GF-D8 (cell line): Measurements from ENCODE around the gene ACSS1.

ENCODE experiments used
- DNase-seq: peaks from one replicate; lab custom pipeline; 2025; lab: John Stamatoyannopoulos, UW

Gene ACSS1

DNA sequence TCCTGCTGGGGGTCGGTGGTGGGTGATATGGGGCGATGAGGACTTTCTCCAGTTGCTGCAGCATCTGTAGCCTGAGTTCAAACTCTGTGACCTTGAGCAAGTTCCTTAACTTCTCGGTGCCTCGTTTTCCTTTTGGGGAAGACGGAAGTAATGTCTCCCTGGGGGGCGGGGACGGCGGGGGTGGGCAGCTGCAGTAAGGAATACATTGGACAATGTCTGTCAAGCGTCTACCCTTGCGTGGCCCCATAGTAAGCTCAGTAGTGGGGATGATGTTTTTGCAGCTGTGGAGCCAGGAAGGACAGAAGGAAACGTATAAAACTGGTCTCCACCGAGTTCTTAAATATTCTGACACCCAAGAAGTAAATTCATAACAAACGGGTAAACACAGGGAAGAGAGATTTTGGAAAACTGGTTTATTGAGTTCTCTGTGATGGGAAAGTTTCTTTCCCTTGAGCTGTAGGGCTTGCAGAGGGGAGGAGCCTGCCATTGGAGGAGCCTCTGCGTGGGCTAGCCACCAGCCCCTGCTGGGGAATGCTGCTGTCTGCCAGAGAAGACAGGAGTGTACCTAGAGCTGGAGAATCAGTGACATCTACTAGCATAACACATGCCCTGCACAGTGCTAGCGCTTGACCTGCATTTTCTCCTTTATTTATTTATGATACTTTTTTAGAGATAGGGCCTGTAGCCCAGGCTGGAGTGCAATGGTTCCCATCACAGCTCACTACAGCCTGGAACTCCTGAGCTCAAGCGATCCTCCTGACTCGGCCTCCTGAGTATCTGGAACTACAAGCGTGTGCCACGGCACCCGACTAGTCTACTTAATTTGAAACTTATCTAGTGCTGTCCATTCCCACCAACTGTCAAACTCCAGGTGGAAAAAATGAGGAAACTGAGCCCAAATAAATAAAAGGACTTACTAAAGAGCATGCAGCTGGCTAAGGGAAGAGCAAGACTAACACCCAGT is 1.2 kb upstream of the ACSS1 start:
- peak; percentile 29 for DNase-seq

DNA sequence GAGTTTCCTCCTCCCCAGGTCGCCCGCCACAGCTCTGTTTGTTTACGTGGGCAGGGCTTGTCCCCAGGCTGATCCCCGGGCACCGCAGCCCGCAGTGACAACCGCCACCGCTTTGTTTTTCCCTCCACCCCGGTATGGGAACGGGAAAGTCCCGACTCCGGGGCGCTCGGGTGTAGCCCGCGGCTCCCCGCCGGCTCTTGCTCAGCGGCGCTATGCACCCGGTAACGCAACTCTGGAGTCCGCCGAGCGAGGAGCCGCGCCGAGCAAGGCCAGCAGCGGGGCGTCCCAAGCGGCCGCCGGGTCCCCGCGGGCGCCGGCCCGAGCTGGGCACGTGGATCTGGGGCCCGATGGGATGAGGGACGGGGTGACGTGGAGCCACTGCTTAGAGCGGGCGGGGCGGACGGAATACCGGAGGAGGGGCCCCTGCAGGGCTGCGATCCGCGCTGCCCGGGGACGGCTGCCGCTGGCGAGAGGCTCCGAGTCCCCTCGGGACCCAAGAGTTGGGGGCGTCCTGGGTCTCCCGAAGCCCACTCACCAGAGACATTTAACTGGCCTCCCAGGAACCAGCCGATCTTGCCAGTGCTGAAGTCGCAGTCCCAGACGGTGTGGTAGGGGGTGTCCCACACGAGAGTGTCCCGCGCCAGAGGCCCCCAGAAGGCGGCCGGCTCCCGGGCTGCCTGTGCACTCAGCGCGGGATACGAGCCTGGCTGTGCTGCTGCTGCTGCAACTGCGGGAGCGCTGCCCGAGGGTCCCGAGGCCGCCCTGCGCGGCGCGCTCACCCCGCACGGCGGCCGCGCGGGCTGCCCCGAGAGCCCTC is 497 bp downstream of the ACSS1 start:
- peak; percentile 47 for DNase-seq

DNA sequence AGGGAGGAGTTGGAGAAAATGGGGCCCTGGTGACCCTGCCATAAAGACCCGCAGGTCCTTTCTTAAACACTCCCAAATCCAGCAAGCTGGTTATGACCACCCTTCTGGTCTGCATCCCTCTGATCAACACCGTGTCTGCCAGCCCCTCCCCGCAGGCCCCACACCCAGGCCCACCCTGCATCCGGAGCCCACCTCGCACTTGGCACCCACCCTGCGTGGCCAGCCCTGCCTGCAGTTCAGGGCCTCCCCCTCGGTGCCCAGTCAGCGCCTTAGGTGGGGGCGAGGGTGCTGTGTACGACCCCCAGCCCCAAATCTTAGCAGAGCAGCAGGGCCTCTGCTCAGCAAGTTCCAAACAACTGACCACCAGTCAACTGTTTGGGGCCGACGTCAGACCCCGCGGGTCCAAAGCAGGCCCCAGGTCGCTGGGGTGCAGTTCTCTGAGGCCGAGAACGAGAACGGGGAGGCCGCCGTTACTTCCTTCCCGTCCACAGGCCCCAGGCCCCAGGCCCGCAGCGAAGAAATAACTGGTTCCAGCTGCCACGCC is 1.2 kb downstream of the ACSS1 start:
- DNase-seq = no peak

DNA sequence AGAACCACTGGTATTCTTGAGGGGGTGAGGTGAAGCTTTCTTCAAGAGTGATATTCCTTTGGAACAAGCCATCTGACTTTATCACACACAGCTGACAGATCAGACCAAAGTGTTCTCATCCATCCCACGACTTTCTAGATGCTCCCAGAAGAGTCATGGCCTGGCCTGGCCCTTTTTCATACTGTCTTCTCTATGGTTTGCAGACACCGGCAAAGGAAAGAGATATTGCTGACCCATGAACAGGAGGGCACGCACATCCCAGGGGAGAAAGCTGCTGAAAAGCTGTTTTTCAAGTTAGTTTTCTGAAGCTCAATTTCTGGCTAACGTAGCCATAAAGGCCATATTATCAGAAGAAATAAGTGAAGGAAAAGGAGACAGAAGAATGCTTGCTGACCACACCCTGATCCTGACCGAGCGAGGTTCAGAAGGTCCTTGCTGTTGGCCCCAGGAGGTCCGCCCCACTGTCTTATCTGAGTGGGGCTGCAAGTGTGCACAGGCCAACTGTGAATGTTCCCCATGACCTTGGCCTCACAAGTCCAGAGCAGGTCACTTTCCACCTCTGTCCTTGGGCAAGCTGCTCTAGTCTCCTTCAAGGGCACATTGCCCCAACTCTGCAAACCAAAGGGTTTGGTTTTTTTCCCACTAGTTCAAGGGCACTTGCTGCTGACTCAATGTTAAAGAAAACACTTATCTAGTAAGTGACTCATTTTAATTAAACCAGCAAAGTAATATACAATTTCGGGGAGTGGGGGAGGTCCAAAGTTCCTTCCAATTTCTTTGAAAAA is 2.0 kb downstream of the ACSS1 start:
- DNase-seq = no peak

DNA sequence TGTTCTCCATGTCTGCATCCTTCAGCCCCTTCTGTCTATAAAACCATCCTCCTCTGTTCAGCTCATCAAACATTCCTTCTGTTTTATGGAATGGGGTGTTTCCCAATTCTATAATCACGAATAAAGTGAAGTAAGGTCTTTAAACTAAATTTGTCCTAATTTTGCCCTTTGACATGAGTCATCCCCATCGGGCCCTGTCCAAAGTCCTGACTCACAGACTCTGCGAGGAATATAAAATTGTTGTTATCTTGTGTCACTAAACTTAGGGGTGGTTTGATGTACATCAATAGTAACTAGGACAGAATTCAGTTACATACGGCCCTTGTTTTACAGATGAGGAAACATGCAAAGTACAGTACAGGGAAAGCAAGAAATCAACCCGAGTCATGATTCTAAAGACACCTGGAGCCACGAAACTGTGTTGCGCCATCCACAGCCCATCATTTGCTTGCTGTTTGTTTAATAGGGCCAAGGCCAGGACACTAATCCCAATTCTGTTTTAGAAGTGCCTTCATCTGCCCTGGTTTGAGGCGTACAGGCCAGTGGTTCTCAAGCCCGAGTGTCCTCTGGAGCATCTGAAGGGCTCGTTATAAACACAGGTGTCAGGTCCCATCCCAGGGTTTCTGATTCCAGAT is 2.8 kb downstream of the ACSS1 start:
- DNase-seq = no peak

DNA sequence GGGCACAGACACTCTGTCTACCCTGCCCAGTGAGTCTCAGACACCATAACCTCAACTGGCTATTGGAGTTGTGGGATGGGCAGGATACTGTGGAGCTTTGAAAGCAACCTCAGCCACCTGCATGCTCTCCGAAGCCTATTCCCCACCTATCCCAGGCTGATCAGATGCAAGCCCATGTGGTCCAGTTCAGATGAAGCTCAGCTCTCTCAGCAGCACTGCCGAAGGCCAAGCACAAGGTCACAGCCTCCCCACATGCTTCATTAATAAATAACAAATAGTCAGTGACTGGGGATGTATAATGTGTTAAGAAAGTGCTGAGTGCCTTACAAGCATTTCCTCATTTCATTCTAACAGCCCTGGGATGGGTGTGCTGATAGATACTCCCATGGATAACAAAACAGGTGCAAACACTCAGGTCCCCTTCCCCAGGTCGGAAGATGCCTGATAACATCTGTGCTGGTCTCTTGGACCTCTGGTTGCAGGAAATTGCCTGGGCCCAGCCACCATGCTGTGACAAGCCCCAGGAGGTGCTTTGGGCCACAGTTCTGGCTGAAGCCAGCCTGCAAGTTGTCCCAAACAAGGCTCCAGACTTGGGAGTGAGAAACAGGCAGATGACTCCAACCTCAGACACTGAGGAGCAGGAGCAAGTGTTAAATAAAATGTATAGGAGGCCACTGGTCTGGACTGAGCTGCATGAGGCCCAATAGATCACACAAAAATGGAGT is 3.7 kb downstream of the ACSS1 start:
- no peak for DNase-seq

DNA sequence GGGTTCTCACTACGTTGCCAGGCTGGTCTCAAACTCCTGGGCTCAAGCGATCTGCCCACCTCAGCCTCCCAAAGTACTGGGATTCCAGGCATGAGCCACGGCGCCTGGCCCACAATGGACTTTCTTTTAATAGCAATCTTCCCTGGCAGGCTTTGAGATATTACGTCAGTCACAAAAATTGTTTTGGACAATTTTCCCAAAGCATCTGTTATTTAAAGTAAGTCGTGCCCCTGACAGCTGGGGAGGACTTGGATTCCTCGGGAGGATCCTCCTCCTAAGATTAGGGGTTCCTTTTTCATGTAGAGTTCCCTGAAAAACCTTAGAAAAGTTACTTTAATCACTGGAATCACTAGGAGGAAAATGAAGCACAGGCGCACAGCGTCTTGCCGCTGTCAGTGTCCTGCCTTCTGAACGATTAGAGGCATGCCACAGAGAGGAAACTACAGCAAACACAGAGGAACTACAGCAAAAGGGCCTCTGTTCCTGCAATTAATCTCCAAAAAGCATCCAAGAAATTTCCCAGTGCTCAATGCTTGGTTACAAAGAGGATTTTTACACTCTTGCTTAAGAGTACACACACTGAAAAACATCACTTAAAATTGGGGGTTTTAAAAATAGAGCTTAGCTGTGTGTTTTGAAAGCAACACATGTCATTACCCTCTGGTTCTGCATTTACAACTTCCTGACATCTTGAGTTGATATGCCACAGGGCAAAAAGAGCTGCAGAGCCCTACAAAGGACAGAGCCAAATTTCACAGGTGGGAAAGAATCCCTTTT is 4.5 kb downstream of the ACSS1 start:
- DNase-seq = peak; percentile 40

DNA sequence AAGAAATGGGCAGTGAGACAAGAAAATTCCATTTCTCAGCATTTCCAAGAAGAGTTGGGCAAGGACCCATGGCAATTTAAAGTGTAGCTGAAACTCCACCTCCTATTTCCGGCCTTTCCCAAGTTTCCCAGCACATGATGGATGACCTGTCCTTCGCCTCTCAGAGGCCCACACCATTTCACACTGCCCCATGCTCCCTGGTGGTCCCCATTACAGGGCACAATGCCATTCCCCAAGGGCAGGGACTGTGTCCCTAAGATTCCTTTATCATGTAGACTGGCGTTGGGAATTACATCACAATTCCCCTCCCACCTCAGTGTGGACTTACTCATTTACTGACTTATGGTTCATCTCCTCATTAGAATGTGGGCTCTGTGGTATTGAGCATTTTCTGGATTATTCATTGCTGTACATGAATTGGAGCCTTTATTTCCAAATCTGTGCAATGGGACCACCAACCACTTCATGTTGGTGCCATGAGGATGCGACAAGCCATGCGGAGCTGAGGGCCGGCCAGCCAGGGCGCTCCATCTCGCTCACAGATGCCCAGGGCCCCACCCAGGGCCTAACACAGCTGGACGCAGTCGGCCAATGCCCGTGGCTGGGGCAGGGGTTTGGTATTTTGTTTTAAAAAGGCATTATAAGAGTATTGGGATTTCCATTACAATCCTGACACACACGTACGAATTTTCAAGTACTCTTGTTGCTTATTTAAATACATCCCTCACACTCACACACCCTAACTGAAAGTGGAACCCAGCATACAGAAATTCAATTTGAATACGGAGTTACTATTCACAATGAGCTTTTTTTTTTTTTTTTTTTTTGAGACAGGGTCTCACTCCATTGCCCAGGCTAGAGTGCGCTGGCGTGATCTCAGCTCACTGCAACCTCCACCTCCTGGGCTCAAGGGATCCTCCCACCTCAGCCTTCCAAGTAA is 5.4 kb downstream of the ACSS1 start:
- DNase-seq = no peak

DNA sequence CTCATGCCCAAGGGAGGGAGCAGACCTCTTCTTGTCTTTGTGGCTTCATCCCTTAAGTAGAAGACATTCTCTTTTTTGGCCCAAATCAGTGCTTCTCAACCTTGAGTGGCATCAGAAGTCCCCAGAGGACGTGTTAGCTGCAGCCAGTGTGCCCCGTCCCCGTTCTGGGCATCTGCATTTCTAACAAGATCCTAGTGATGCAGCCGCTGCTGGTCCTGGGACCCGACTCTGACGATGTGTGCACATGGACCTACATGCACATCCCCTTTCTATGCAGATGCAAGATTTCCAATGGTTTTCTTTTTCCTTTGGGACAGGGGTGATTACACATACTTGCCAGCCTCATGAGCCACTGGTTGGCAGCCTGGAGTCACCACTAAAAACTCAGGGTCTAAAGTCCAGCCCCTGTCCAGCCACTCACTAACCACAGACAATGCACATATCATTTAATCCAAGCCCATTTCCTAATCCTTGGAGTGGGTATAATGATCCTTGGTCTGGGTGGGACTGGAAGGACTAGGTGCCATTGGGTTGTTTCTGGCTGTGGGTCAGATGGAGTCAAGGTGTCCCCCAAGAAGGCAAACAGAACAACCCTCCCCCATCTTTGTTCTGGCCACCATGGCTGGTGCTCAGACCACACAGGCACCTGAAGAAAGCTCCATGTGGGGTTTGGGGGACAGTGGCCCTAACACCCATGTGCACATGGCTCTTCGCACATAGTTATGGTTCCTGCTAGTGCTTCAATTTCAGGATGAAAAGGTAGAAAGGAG is 6.4 kb downstream of the ACSS1 start:
- no peak for DNase-seq

DNA sequence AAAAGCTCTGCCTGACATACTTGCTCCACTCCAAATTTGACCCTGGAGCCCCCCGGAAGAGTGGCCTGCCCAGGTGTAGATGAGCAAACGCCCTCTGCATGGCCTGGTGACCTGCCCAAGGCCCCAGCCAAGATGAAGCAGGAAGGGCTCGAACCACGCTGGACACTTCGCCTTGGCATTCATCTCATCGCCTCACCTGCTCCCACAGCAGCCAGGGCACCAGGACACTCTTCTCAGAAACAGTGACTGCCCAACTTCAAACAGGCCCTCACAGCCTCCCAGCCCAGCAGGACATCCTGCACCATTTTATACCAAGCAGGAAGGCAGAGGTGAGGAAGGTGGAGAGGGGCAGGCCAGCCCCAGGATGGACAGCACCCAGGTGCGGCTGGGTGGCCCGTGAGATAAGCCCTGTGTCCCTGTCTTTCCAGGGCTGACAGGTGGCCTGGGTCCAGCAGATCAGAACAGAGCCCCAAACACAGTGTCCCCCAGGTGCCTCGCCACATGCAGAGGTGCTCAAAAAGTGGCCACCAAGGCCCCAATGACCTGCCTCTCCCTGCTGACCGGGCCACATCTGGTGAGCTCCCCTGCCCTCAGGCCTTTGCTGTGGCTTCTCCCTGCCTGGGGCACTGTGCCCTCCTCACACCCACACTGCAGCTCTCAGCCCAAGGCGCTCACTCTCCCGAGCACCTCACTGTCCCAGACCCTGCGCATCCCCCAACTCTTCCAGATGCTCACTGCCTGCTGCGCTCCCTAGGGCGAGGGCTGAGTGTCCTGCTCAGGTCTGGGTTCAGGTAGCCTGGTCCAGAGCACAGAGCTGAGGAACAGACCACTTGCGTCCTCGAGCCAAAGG is 7.2 kb downstream of the ACSS1 start:
- no peak for DNase-seq

DNA sequence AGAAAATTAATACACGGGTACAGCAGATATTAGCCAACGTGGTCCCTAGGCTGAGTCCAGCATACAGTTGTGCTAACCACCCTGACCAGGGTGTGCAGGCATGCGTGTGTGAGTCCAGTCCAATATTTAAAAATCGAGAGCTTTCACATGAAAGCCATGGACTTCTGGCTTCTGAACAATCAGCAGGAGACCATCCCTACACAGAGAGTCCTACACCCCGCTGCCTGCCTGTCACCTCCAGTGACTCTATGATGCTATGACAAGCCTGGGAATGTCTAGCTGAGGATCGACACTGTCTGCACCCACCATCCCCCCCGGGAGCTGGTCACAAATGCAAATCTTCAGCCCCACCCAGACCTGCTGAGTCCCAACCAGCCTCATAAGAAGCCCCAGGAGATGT is 7.9 kb downstream of the ACSS1 start:
- no peak for DNase-seq

DNA sequence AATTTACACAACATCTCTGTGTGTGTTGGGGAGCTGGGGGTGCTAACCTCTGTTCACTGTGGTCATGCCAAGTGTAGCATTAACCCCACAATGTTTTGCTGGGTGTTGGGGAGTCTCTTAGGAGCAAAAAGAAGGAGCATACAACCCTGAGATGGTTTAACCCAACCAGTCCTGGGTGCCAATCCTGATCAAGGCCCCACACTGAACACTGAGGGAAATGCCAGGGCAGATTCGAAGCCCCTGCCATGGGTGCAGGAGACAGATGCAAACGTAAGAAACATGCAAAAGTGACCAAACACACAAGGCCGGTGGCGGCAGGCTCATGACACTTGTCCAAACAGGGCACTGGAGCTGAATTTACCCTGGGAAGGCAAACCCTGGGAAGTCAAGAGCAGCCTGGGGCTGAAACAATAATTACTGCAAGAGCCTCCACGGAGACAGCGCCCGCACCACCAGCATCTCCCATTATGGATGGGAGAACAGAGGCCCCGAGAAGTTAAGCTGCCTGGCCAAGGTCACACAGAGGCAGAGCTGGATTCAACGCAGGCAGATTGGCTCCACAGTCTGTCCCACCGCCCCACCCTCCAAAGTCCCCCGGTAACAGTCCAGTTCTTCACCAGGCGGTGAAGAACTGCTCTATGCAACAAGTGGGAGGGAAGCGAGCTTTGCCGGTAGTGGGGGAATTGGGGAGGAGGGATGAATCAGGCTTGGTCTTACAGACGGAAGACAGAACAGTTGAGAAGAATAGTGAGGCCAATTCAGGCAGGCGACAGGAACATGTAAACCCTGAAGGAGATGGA is 8.5 kb downstream of the ACSS1 start:
- no peak for DNase-seq

DNA sequence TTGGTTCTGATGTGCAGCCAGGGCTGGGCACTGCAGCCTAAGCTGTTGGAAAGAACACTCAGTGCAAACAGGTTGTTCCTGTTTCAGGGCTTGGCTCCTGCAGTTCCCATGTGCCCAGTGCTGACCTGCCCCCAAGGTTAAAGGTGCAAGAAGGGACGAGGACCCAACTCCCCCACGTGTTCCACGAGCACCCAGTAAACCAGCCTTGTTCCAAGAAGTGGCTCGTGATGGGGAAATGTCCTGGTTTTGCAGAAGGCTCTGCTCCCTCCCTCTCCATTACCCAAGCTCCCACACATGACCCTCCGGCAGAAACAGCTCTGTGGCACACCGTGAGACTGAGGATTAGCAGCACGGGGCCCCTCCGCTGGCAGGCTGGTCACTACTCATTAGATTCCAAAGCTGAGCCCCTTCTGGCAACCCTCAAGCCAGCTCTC is 9.4 kb downstream of the ACSS1 start:
- DNase-seq = peak; percentile 92

DNA sequence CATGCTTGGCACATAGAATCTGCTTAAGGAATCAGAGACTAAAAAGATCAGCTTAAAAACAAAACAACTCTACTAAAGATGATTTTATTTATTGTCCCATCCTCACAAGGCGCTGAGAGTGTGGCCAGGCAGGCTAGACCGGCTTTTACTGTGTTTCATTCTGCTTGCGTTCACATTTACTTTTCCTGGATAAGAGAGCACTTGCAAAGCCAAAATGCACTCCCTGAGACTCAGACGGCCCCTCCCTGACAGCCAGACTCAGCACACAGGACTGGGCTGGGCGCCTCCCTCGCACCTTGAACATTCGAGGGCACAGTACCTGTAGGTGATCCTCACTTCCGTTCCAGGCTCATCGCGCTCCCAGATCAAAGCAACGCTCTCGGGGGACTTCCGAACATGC is 10.2 kb downstream of the ACSS1 start:
- DNase-seq = no peak

DNA sequence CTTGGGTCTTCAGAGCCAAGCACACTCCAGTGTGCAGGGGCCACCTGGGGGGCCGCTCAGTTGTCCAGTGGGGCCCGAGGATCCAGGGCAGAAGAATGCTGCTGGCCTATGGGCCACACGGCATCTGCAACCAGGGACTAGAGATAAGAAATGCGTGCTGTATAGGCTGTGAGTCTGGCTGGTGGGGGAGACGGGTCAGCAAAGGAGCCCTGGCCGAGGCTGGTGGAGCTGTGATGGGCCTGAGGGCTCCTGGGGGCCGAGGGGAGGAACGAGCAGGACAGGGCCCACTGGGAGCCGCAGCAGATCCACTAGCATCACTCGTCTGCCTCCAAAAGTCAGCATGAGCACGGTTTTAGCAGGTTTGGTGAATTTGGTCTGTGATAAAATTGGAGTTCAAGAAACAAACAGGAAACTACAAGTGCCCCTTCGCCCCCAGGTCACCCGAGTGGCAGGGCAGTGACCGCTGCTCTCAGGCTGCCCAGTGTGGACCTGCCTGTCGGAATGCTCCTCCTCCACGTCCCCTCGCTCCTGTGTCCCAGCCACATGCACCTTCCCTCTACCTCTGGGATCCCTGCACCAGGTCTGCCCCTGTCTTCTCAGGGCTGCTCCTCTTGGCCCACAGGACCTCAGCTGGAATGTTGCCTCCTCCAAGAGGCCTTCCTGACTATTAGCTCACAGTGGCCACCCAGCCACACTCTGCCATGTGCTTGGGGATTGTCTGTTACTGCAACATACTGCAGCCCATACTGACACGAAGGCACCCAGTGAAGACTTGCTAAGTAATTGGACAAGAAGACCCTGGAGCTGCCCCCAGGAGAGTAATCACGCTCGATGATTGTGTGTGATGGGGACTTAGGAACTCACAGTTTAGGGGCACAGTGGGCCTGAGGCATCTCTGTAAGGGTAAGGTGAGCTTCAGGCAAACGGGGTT is 10.9 kb downstream of the ACSS1 start:
- DNase-seq = no peak
